ENCODE results near the gene ETV6. TPM values are rescaled to one million over a fixed set of nuclear protein-coding genes. Genes with fewer than 3 reads are reported as not detected.

The ETV6 gene
- total RNA-seq, 2 experiments from 2014 or later, result 28.5 to 30.2 TPM

GRCh38 chr12:11633968-11634367 lies 15.5 kb upstream of the ETV6 start:
- no peak for TF ChIP-seq CTCF (IDR thresholded peaks at IDR 0.05)
- peaks cover 0 to 9% of the 10 kb centered on the region in 2 experiments for H3K9me3 ChIP-seq (ENCODE audit: control insufficient read depth in 1 of 2, insufficient read depth in 1 of 2, low read length in 2 of 2)
- Mint-ChIP-seq H3K36me3 (ENCODE audit: low read depth) (no peaks in the 10 kb centered on the region), H3K4me1 (ENCODE audit: low read depth) (no peaks in the 10 kb centered on the region), H3K27ac (no peak overlapping the region), H3K4me3 (no peak overlapping the region), H3K27me3 (no peaks in the 10 kb centered on the region), H3K9me3 (peaks cover 2% of the 10 kb centered on the region)
- H3K36me3 ChIP-seq (ENCODE audit: insufficient read depth, low read length), result no peaks in the 10 kb centered on the region
- H3K4me1 ChIP-seq (ENCODE audit: insufficient read depth, low read length), result no peaks in the 10 kb centered on the region
- H3K4me3 ChIP-seq (ENCODE audit: low read length), result no peak overlapping the region
- H3K27me3 ChIP-seq (ENCODE audit: control insufficient read depth in 1 of 2, insufficient read depth in 2 of 2, low read length in 2 of 2), result no peaks in the 10 kb centered on the region
- CTCF ChIA-PET, result interaction anchor here (0.7 kb wide), 1 partner anchor 717 kb away, joined by 4 read pairs; no protein-coding TSS in a partner anchor
- no peak overlapping the region for H3K27ac ChIP-seq (ENCODE audit: low read depth in 1 of 2, low read length in 2 of 2)
- ATAC-seq (ENCODE audit: poor library complexity) (no peak), DNase-seq (no peak)
- POLR2A ChIA-PET, result no interaction called here
- intact Hi-C loops (cut with DNase I, micrococcal nuclease), result loop anchor here in 1 of 2 experiments (10.0 kb wide), 1 partner anchor 619 kb away; no protein-coding TSS in a partner anchor

GRCh38 chr12:11635341-11635740 lies 14.1 kb upstream of the ETV6 start:
- intact Hi-C loops (cut with DNase I, micrococcal nuclease), result loop anchor here in 1 of 2 experiments (10.0 kb wide), 1 partner anchor 621 kb away; no protein-coding TSS in a partner anchor
- H3K4me3 ChIP-seq (ENCODE audit: low read length), result no peak overlapping the region
- H3K36me3 ChIP-seq (ENCODE audit: insufficient read depth, low read length), result no peaks in the 10 kb centered on the region
- no peak for DNase-seq
- TF ChIP-seq CTCF (IDR thresholded peaks at IDR 0.05), result no peak
- ATAC-seq (ENCODE audit: poor library complexity), result no peak
- Mint-ChIP-seq H3K9me3 (peaks cover 2% of the 10 kb centered on the region), H3K36me3 (ENCODE audit: low read depth) (no peaks in the 10 kb centered on the region), H3K27ac (no peak overlapping the region), H3K4me1 (ENCODE audit: low read depth) (no peaks in the 10 kb centered on the region), H3K4me3 (no peak overlapping the region), H3K27me3 (no peaks in the 10 kb centered on the region)
- CTCF ChIA-PET, result no interaction called here
- POLR2A ChIA-PET, result interaction anchor here (1.0 kb wide), 1 partner anchor 14 kb away, joined by 3 read pairs; the partner anchor contains the start of gene ETV6
- H3K27me3 ChIP-seq (ENCODE audit: control insufficient read depth in 1 of 2, insufficient read depth in 2 of 2, low read length in 2 of 2), result no peaks in the 10 kb centered on the region
- H3K4me1 ChIP-seq (ENCODE audit: insufficient read depth, low read length), result no peaks in the 10 kb centered on the region
- H3K27ac ChIP-seq (ENCODE audit: low read depth in 1 of 2, low read length in 2 of 2), result no peak overlapping the region
- H3K9me3 ChIP-seq (ENCODE audit: control insufficient read depth in 1 of 2, insufficient read depth in 1 of 2, low read length in 2 of 2), result peaks cover 0 to 9% of the 10 kb centered on the region in 2 experiments

- no peak for DNase-seq
- Mint-ChIP-seq H3K36me3 (ENCODE audit: low read depth) (no peaks in the 10 kb centered on the region), H3K27me3 (no peaks in the 10 kb centered on the region), H3K27ac (no peak overlapping the region), H3K4me1 (ENCODE audit: low read depth) (no peaks in the 10 kb centered on the region), H3K4me3 (no peak overlapping the region), H3K9me3 (peaks cover 2% of the 10 kb centered on the region)
- Histone ChIP-seq H3K4me3 (ENCODE audit: low read length) (no peak overlapping the region), H3K36me3 (ENCODE audit: insufficient read depth, low read length) (no peaks in the 10 kb centered on the region), H3K27ac (ENCODE audit: low read depth in 1 of 2, low read length in 2 of 2) (no peak overlapping the region), H3K9me3 (ENCODE audit: control insufficient read depth in 1 of 2, insufficient read depth in 1 of 2, low read length in 2 of 2) (peaks cover 0 to 9% of the 10 kb centered on the region in 2 experiments), H3K27me3 (ENCODE audit: control insufficient read depth in 1 of 2, insufficient read depth in 2 of 2, low read length in 2 of 2) (no peaks in the 10 kb centered on the region), H3K4me1 (ENCODE audit: insufficient read depth, low read length) (no peaks in the 10 kb centered on the region)
- ATAC-seq (ENCODE audit: poor library complexity), result no peak
- no peak for TF ChIP-seq CTCF (IDR thresholded peaks at IDR 0.05)
- intact Hi-C loops (cut with DNase I, micrococcal nuclease), result loop anchor here in 1 of 2 experiments (10.0 kb wide), 1 partner anchor 624 kb away; no protein-coding TSS in a partner anchor
- CTCF ChIA-PET, result no interaction called here
- POLR2A ChIA-PET, result no interaction called here
These were observed 11.1 kb upstream of the ETV6 start for GRCh38 chr12:11638315-11638916.
